SH-SY5Y (cell line): ENCODE results near the gene RYR3.

Experiments
- GATA2 ChIP-seq: IDR thresholded peaks from 2 replicates; pipeline ENCODE4 v1.6.1; 2011; ENCODE audit warnings: mild to moderate bottlenecking, low read depth, low read length
- GATA3 ChIP-seq: IDR thresholded peaks from 2 replicates; pipeline ENCODE4 v1.6.1; 2011; ENCODE audit warnings: low read depth, mild to moderate bottlenecking, low read length, moderate library complexity

RYR3 gene

GRCh38 chr15:33467816-33468163, 157.0 kb downstream of the RYR3 start:
- no peak for TF ChIP-seq GATA2
- no peak for TF ChIP-seq GATA3

- no peak for TF ChIP-seq GATA3
- no peak for TF ChIP-seq GATA2
Observed at GRCh38 chr15:33468740-33469139, 158.0 kb downstream of the RYR3 start.

- TF ChIP-seq GATA3 (no peak), GATA2 (no peak)
Observed at GRCh38 chr15:33473005-33473404, 162.2 kb downstream of the RYR3 start.

GRCh38 chr15:33473714-33474113, 162.9 kb downstream of the RYR3 start:
- TF ChIP-seq GATA2 (no peak), GATA3 (no peak)

GRCh38 chr15:33476076-33476475, 165.3 kb downstream of the RYR3 start:
- no peak for TF ChIP-seq GATA2
- TF ChIP-seq GATA3: no peak

GRCh38 chr15:33476908-33477307, 166.1 kb downstream of the RYR3 start:
- TF ChIP-seq GATA3 (no peak), GATA2 (no peak)

- no peak for TF ChIP-seq GATA3
- no peak for TF ChIP-seq GATA2
Observed at GRCh38 chr15:33489335-33489734, 178.6 kb downstream of the RYR3 start.

GRCh38 chr15:33490703-33491102, 179.9 kb downstream of the RYR3 start:
- TF ChIP-seq GATA3 (no peak), GATA2 (no peak)

GRCh38 chr15:33492434-33493052, 181.8 kb downstream of the RYR3 start:
- TF ChIP-seq GATA3 (no peak), GATA2 (no peak)

GRCh38 chr15:33494306-33494705, 183.5 kb downstream of the RYR3 start:
- no peak for TF ChIP-seq GATA3

- no peak for TF ChIP-seq GATA2
- TF ChIP-seq GATA3: no peak
Observed at GRCh38 chr15:33500432-33501195, 189.8 kb downstream of the RYR3 start.

GRCh38 chr15:33503681-33504080, 192.9 kb downstream of the RYR3 start:
- no peak for TF ChIP-seq GATA3
- TF ChIP-seq GATA2: no peak

- TF ChIP-seq GATA3 (no peak), GATA2 (no peak)
Observed at GRCh38 chr15:33506781-33507296, 196.1 kb downstream of the RYR3 start.

- TF ChIP-seq GATA2 (no peak), GATA3 (no peak)
Observed at GRCh38 chr15:33508703-33509102, 197.9 kb downstream of the RYR3 start.

- TF ChIP-seq GATA3 (no peak), GATA2 (no peak)
Observed at GRCh38 chr15:33515121-33515520, 204.4 kb downstream of the RYR3 start.
